ENCODE data around the gene POSTN.

DNA sequence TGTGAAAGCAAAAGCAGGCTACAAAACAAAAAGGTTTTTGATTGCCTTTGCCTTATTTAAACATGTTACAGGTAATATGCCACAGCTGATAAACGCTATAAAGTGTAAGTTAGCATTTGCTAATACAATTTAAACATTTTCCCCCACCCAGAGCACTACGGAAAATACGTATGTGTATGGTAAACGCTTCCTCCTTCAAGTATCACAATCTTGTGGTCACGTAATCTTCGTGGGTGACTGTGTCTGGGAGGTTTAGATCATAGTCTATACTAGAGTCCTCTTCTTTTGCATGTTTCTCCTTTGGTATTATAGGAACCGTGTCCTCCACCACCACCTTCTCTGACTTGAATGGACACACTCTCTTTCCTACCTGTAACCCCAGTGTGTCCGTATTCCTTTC, 38.1 kb upstream of the POSTN start:
- TF ChIP-seq POLR2AphosphoS5 (IDR thresholded peaks at IDR 0.05; ENCODE audit: borderline replicate concordance, low read depth, low read length) (no peak), EZH2 (IDR thresholded peaks at IDR 0.05) (no peak), FOXP2 (optimal IDR thresholded peaks at IDR 0.05; ENCODE audit: control extremely low read depth, extremely low read length, insufficient read depth) (no peak)
